Jurkat, Clone E6-1 (cell line): ENCODE measurements around the gene CCDC12.

ENCODE experiments used
- DNase-seq: peaks from one replicate; pipeline ENCODE4 v3.0.0-alpha.2; 2011; ENCODE audit warnings: low read depth, low spot score
- H3K4me3 ChIP-seq: 2 replicates; pipeline ENCODE4 v1.5.1; 2011; ENCODE audit warnings: mild to moderate bottlenecking, low read length, control low read depth, moderate library complexity

The CCDC12 gene

DNA sequence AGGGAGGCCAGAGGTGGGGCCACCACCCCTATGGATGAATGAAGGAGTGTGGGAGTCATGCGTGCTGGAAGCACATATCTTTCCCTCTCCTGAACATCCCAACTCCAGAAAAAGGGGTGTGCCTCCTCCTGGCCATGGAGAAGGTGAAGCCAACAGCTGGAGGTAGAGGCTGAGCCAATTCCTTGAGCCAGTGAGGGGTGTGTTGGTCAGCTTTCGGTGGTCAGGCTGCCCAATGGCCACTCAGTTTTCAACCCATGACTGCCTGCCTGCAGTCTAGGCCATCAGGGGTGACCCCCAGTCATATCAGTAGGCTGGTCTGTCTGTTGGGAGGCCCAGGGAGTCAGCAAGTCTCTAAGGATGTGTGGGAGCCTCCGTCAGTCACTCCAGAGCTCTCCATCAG lies 85.4 kb downstream of the CCDC12 start:
- DNase-seq, result no peak
- no peak overlapping the region for H3K4me3 ChIP-seq

DNA sequence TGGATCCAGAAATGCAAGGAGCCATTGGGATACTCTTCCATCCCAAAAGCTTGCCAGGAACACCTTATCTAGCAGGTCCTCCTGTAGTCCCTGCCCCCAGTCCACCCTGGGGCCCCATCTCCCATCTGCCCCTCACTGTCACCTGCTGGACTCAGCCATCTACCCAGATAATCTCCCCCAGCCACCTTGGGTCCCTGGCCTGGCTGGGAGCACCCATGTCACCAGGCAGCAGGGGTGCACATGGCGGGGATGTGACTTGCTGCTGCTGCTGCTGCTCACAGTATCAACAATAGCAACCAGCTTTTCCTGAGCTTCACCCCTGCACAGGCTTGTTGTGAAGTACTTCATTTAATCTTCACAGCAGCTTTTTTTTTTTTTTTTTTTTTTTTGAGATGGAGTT lies 86.4 kb downstream of the CCDC12 start:
- DNase-seq, result no peak
- no peak overlapping the region for H3K4me3 ChIP-seq

DNA sequence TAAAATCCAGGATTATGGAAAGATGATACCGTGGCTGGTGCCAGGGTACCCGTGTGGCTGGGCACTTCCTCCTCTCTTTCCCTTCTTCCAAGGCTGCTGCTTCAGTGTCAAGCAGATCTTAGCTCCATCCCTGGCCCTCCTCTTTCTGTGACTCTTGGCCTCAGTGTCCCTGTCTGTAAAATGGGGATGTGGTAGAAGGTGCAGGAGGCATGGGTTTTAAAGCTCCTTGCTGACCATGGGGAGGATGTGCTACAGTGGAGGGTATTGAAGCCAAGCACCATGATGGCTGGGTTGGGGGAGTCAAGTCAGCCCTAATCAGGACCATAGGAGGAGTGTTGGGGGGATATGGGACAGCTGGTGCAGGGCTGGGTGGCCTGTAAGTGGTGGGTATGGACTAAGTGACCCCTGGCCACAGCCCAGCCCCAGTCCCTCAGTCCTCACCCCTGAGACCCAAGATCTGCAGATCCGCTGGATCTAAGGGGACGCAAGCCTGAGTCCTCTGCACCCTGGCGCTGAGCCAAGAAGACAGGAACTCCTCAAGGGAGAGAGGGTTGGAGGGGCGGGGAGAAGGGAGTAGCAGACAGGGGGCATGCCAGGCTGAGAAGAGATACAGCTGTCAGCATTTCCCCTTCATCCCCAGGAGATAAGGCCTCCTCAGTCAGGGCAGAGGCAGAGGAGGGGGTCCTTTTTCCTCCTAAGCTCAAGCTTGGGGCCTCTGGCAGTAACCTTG lies 87.0 kb downstream of the CCDC12 start:
- no peak overlapping the region for H3K4me3 ChIP-seq
- no peak for DNase-seq

DNA sequence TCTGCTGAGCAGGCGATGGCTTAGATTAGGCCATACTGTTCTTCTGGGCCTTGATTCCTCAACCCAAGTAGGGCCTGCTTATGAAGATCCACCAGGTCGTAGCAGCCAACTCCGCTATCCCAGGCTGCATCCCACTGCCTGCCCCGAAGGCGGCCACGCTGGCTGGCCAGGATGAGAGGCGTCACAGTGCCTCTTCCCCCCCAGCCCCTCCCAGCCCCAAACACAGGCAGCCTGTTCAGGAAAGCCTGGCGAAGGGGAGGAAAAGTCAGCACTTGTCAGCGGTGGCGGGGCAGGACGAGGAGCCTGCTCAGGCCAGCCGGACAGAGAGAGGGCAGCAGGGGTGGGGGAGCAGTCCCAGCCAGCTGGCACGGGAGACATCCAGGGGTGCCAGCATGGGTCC lies 87.8 kb downstream of the CCDC12 start:
- H3K4me3 ChIP-seq, result no peak overlapping the region
- DNase-seq, result no peak

DNA sequence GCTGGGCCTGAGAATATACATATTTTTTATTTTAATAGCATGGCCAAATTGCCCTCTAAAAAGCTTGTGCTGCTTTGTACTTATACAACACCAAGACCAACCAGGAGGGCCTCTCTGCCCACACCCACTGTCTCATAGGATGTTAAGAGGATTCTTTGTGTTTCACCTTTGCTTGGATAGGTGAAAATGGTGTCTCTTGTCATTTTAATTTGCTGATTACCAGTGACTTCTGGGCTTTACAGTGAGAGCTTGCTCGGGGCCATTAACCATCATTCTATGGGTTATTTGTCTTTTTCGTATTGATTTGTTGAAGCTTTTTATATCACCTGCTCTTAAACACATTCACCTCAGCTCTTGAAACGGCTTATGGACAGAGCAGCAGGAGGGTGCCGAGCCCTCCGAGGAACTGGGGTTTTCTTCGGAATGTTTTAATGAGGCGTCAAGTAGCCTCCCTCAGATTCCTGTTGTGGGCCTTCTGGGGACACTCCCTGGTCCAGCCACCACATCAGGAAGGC lies 88.5 kb downstream of the CCDC12 start:
- no peak for DNase-seq
- H3K4me3 ChIP-seq, result no peak overlapping the region

DNA sequence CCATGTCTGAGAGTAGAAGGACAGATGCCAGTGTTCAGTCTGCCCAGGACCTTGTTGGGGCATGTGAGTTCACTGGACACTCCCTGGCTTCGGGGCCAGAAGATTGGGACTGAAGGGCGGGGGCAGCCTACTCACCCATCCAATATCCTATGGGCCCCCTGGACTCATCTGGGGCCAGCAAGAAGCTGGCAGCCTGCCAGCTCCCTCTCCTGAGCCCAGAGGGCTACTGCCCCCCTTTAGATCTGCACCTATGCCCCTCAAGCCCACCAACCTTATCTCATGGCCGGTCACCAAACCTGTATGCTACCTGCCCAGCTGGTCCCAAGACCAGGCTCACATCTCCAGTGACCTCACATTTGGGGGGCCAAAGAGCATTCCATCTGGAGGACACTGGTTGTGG lies 90.9 kb downstream of the CCDC12 start:
- no peak overlapping the region for H3K4me3 ChIP-seq
- no peak for DNase-seq

DNA sequence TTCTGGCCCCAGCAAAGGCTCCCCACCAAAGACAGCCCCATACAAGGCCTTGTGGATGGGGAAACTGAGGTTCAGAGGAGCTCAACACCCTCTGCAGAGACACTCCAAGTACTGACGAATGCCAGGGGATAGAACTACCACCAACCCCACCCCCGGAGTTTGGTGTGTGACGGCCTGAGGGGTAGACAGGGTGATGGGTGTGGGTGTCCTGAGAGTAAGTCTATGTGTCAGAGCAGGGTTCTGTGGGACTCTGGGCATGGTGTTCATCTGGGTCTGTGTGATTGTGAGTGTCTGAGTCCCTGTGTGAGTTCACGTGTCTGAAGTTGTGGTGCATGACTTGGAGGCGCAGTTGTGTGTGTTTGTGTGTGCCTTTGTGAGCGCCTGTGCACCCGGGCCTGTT lies 91.6 kb downstream of the CCDC12 start:
- H3K4me3 ChIP-seq, result no peak overlapping the region
- DNase-seq, result no peak

DNA sequence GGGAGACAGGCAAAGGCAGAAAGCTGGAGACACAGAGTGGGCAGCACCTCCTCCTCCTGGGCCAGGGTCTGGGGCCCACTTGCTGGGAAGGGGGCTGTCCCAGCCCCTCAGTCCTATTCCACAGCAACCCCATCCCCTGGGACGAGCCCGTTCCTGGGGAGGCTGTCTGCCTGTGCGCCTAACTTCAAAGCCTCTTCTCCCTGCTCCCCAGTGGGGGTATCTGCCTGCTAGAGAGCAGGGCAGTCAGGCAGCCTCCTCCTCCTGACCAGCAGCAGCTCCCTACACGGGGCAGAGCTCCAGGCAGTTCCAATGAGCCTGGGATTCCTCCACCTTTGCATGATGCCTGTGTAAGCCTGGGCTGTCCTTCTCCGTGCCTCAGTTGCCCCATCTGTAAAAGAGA lies 92.1 kb downstream of the CCDC12 start:
- no peak overlapping the region for H3K4me3 ChIP-seq
- DNase-seq, result no peak

DNA sequence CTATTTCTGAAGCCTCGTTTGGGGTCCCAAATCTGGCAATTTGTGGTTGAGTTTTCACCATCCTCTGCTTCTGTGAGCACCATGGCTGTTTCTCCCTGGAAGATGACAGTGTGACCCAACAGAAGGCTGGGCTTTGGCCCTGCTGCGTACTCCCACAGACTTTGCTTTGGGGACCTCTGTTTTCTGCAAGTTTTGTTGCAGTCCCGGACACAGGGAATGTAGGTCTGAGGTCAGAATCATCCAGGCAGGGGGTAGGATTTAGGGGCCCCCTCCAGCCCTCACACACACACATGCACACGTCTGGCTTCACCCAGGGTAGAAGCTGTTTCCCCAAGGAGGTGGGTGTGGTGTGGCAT lies 92.7 kb downstream of the CCDC12 start:
- DNase-seq, result no peak
- H3K4me3 ChIP-seq, result no peak overlapping the region

DNA sequence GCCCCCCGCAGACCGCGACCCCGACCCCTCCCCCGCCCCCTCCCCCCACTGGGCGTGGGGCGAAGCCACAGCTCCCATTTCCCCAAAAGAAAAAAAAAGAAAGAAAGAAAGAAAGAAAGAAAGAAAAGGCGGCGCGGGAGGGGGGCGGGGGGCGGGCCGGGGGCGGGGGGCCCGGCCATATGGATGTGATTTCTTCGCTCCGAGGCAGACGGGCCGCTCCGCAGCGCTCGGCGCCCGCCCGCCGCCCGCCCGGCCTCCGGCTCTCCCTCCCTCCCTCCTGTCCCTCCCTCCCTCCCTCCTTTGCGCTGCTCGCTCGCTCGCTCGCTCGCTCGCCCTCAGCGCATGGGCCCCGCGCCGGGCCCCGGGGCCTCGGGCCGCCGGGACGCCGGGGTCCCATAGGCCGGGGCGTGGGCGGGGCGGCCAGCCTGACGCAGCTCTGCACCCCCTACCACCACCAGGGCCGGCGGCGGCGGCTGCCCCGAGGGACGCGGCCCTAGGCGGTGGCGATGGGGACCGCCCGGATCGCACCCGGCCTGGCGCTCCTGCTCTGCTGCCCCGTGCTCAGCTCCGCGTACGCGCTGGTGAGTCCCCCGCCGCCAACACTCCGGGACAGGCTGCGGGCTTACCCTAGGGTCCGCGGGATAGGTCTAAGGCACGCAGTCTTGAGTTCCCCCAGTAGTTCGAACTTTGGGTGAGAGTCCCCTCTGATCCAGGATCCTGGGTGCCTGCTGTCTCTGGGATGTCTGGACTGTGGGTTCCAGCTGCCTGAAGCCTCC lies 93.3 kb downstream of the CCDC12 start:
- no peak overlapping the region for H3K4me3 ChIP-seq
- DNase-seq, result no peak

DNA sequence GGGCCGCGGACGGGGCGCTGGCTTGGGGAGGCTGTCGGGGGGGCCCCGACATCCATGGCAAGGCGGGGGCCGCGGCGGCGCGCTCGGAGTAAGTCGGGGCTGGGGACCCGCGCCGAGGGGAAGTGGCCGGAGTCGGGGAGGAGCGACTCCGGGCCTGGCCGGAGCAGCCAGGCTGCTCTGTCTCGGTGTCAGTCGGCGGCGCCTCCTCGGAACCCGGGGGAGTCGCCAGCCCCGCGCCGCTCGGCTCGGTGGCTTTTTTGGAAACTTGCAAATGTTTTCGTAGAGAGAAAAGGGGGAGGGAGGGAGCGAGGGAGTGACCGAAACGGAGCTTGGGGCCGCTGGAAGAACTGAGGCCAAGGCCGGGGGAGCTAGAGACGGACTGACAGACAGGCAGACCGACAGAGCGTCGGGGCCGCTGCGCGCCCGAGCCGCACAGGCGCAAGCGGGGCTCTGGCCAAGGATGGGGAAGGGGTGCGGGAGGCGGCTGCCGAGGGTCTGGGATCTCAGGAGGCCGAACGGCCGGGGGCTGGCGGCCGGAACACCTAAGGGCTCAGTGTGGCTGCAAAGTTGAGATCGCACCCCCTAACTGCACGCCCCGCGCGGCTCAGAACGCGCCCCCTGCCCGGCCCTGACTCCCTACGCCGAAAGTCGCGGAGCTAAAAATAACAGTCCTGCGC lies 94.0 kb downstream of the CCDC12 start:
- no peak overlapping the region for H3K4me3 ChIP-seq
- DNase-seq, result no peak

DNA sequence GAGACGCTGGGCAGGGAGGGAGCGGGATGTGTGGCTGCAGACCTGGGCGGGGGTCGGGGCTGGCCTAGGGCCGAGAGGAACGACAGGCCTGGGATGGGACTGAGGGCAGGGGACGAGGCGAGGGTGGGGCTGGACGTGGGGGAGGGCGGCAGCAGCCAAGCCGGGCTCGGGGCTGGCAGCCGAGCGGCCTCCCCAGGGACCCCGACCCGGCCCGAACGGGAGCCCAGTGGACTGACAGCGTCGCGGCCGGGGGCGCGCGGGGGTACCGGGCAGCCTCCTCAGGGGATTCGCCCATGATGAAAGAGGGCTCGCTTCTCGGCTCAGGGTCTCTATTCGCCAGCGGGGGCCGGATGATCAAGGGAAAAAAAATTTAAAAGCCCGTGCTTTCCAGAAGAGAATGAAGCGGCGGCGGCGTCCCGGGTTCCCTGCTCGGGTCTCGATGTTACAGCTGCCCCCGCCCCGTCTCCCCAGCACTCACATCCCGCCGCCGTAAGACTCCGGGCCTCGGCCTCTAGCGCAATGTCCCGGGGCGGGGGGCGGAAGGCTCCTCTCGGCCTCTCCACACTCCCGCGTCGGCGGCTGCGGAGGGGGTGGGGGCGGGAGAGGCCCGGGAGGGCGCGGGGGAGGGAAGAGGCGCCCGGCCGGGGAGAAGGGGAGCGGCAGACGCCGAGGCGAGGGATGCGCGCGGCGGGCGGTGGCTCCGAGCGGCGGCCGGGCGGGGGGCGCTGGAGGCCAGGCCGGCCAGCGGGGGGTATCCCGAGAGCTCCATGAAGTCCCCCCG lies 94.8 kb downstream of the CCDC12 start:
- no peak overlapping the region for H3K4me3 ChIP-seq
- no peak for DNase-seq

DNA sequence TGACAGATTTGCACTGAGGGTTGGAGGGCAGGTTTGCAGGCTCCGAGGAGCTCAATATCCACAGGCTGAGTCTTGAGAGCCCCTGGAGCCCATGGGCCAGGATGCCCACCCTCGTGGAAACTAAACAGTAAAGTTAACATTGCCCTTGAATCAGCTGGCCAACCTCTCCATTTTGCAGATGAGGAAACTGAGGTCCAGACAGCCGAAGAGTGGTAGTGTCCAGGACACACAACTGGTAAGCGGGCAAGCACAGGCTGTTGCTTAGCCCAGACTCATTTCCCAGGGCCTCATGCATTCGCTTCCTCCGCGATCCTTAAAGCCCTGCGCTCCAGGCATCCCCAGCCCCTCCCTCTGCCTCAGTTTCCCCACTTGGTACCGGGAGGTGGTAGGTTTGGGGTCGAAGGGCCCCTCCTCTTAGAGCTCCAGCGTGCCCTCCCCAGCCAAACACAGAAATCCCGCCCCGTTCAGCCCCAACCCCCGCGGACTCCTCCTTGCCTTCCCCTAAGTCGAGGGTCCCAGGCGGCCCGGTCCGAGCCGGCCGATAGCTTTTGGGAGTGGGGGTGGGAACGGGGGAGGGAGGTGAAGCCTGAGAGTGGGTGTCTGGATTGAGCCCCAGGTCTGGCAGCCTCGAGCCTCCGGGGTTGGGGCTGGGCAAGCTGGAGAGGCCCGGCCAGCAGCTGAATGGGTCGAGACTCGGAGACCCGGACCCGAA lies 95.5 kb downstream of the CCDC12 start:
- no peak for DNase-seq
- no peak overlapping the region for H3K4me3 ChIP-seq

DNA sequence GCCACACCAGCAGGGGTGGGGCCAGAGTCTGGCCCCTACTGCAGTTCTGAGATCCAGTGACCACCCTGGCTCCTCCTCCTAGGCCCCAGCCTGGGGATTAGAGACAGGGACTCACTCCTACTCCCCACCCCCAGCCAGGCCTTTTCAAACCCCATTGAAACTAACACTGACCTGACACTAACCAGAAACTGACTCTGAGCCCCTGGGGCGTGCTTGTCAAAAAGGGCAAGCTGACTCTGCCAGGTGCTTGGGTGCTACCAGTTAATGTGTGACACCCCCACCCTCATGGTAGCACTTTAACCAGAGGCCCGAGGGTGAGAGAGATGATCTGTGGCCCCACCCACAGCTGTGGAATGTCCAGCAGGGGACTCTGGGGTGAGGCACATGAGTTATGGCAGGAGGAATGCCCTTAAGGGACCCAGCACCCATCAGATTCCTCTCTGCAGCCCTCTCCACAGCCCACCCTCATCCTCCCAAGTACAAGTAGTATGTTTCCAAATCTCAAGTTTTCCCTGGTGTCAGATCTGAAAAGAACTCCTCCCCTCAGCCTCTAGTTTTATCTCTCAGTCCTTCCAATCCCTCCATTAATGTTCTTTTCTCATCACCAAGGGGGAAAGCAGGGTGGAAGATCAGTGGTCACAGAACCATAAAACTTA lies 97.6 kb downstream of the CCDC12 start:
- no peak overlapping the region for H3K4me3 ChIP-seq
- DNase-seq, result no peak

DNA sequence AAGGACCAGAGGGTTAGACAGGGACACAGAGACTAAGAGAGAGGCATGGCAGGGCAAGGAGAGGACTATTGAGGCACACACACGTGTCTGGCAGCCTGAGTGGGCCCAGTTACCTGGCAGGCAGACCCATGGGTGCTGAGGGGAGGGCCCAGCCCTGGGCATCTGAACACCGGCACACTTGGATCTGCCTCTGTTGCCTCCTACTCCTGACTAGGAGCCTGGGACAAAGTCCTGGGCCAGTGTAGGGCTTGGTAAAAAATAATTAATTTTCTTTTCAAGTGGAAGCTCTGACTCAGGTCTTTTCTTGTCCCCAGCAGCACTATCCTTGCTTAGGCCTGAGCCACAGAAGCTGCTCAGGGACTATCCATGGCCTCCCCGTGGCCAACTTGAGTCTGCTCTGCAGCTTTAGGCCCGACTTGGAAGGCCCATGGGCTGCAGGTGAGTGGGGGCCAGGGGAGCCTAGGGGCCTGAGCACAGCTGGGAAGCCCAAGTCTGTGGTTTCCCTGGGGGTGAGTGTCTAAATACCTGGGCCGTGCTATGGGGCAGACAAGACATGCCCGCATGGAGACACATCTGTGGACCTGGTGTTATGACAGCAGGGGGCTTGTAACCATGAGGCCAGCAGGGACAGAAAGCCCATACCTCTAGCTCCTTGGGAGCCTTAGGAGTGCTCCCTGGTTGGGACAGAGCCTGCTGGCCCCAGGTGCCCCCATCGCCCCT lies 99.0 kb downstream of the CCDC12 start, which contains the start of gene PTH1R:
Gene PTH1R, plus strand, starts transcription at position 316 of the 720 bp plus-strand sequence. CDS start 5,839 bp downstream, outside the sequence.
- H3K4me3 ChIP-seq, result no peak within 1 kb of the TSS
- DNase-seq, result no peak

DNA sequence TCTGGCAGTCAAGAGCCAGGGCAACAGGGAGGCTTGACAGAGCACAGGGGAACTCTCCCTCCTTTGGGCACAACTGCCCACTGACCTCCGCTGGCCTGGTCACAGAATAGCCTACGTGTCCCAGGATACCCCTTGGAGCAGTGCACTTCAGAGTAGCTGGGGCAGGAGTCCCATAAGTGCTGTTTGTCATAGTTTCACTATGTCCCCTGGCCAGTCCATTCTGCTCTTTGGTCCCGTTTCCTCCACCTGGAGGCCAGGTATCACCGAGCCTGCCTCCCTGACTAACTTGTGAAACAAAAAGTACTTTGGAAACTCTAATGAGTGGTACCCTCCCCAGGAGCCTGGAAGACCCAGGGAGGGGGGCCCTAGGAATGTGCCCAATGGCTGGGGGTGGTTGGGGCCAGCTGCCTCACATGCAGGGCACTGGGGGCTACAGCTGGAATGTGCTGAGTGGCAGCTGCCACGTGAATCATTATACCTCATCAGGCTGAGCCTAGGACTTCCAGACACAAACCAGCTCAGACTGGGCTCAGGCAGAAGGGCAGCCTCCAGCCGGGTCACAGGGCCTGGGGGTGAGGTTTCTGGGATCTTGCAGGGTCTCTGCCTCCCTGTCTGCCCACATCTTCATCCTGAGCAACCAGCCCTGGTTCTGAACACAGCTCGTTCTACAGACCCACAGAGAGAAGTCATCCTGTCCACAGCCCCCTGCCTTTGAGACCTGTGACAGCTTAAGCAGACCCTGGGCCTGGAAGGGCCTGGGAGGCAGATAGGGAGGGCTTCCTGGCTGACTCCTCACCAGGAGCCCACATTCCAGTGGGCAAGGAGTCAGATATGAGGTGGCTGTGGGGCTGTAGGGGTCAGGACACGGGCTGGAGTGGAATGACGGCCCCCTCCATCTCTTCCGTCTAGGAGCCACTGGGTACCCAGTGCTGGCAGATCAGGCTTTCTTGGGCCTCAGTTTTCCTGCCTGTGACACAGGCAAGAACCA lies 99.9 kb downstream of the CCDC12 start:
- H3K4me3 ChIP-seq, result no peak overlapping the region
- DNase-seq, result no peak

DNA sequence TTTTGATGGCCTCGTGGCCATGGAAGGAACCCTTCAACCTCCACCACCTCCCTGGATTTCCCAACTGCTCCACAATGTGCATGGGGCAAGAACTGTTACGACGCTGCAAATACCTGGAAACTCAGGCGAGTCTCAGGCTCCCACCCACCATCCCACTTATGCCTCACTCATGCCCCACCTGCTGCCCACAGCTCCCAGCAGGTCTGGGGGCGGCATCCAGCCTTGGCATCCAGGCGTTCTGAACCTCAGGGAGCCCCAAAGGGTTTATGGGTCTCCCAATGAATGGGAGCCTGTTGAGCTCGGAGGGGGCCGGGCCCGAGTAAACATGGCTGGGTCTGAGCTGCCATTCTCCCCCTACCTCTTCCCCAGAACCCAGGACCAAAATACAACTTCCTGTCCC lies 101.0 kb downstream of the CCDC12 start:
- DNase-seq, result no peak
- H3K4me3 ChIP-seq, result no peak overlapping the region
